ENCODE measurements around the gene BMP8A. TPM values are rescaled to one million over a fixed set of nuclear protein-coding genes. Genes with fewer than 3 reads are reported as not detected.

Gene BMP8A
- total RNA-seq, 1 donor from 2014 or later: 0.58 TPM

GRCh38 chr1:39528082-39528481 lies 36.6 kb downstream of the BMP8A start:
- no peaks in the 10 kb centered on the region for H3K27me3 ChIP-seq (ENCODE audit: control insufficient read depth, insufficient read depth, low read length)
- no peak overlapping the region for H3K4me3 ChIP-seq (ENCODE audit: low read depth, low read length)
- DNase-seq (ENCODE audit: low read depth): no peak
- TF ChIP-seq CTCF (IDR thresholded peaks at IDR 0.05; ENCODE audit: insufficient read depth, low read length, poor library complexity, severe bottlenecking): no peak
- H3K36me3 ChIP-seq (ENCODE audit: control insufficient read depth, insufficient read depth, low read length): peaks cover 2% of the 10 kb centered on the region

- Histone ChIP-seq H3K4me3 (ENCODE audit: low read depth, low read length) (no peak overlapping the region), H3K27me3 (ENCODE audit: control insufficient read depth, insufficient read depth, low read length) (no peaks in the 10 kb centered on the region)
These were observed 38.6 kb downstream of the BMP8A start for GRCh38 chr1:39529901-39530535.

GRCh38 chr1:39531526-39531925 lies 40.1 kb downstream of the BMP8A start:
- H3K4me3 ChIP-seq (ENCODE audit: low read depth, low read length): no peak overlapping the region
- H3K36me3 ChIP-seq (ENCODE audit: control insufficient read depth, insufficient read depth, low read length): peaks cover 2% of the 10 kb centered on the region
- H3K27me3 ChIP-seq (ENCODE audit: control insufficient read depth, insufficient read depth, low read length): no peaks in the 10 kb centered on the region
- no peak for TF ChIP-seq CTCF (IDR thresholded peaks at IDR 0.05; ENCODE audit: insufficient read depth, low read length, poor library complexity, severe bottlenecking)
- no peak for DNase-seq (ENCODE audit: low read depth)

More at GRCh38 chr1:39529901-39530535, 38.6 kb downstream of the BMP8A start:
- DNase-seq (ENCODE audit: low read depth): no peak
- H3K36me3 ChIP-seq (ENCODE audit: control insufficient read depth, insufficient read depth, low read length): peaks cover 2% of the 10 kb centered on the region
- TF ChIP-seq CTCF (IDR thresholded peaks at IDR 0.05; ENCODE audit: insufficient read depth, low read length, poor library complexity, severe bottlenecking): no peak

- TF ChIP-seq CTCF (IDR thresholded peaks at IDR 0.05; ENCODE audit: insufficient read depth, low read length, poor library complexity, severe bottlenecking): no peak
- DNase-seq (ENCODE audit: low read depth): no peak
- no peaks in the 10 kb centered on the region for H3K27me3 ChIP-seq (ENCODE audit: control insufficient read depth, insufficient read depth, low read length)
- no peaks in the 10 kb centered on the region for H3K36me3 ChIP-seq (ENCODE audit: control insufficient read depth, insufficient read depth, low read length)
- H3K4me3 ChIP-seq (ENCODE audit: low read depth, low read length): no peak overlapping the region
These were observed 42.0 kb downstream of the BMP8A start for GRCh38 chr1:39533442-39533841.

GRCh38 chr1:39538531-39539251 lies 47.3 kb downstream of the BMP8A start:
- no peak overlapping the region for H3K4me3 ChIP-seq (ENCODE audit: low read depth, low read length)
- H3K27me3 ChIP-seq (ENCODE audit: control insufficient read depth, insufficient read depth, low read length): no peaks in the 10 kb centered on the region
- no peak for TF ChIP-seq CTCF (IDR thresholded peaks at IDR 0.05; ENCODE audit: insufficient read depth, low read length, poor library complexity, severe bottlenecking)
- no peak for DNase-seq (ENCODE audit: low read depth)
- no peaks in the 10 kb centered on the region for H3K36me3 ChIP-seq (ENCODE audit: control insufficient read depth, insufficient read depth, low read length)
